GM12864 (cell line): Measurements from ENCODE around the gene DUOXA2.
A peak's percentile ranks its signal among the peaks of the same experiment; 100 is the strongest.

Experiments used
- DNase-seq: peaks from one replicate; pipeline ENCODE4 v3.0.0-alpha.2; 2011; ENCODE audit warnings: low read depth
- H3K4me3 ChIP-seq: 2 replicates; pipeline ENCODE4 v1.5.1; 2011; ENCODE audit warnings: mild to moderate bottlenecking, low read depth, low read length, control low read depth
- CTCF ChIP-seq: IDR thresholded peaks from 2 replicates; pipeline ENCODE4 v1.5.1; 2011; ENCODE audit warnings: low read depth, mild to moderate bottlenecking, moderate library complexity, low read length, control low read depth, inconsistent platforms; ENCODE audit errors: missing control alignments

Gene DUOXA2

GRCh38 chr15:45136378-45136764 is 22.2 kb downstream of the DUOXA2 start:
- DNase-seq: no peak
- H3K4me3 ChIP-seq: no peak overlapping the region
- TF ChIP-seq CTCF: peak; percentile 18

GRCh38 chr15:45137703-45138102 is 23.6 kb downstream of the DUOXA2 start:
- TF ChIP-seq CTCF: no peak
- H3K4me3 ChIP-seq: no peak overlapping the region
- DNase-seq: no peak

GRCh38 chr15:45138814-45139765 is 25.0 kb downstream of the DUOXA2 start:
- no peak for TF ChIP-seq CTCF
- DNase-seq: no peak
- H3K4me3 ChIP-seq: no peak overlapping the region

GRCh38 chr15:45139770-45140169 is 25.6 kb downstream of the DUOXA2 start:
- DNase-seq: no peak
- H3K4me3 ChIP-seq: no peak overlapping the region

GRCh38 chr15:45140557-45141250 is 26.6 kb downstream of the DUOXA2 start:
- TF ChIP-seq CTCF: no peak
- no peak overlapping the region for H3K4me3 ChIP-seq
- no peak for DNase-seq

More at GRCh38 chr15:45139770-45140169, 25.6 kb downstream of the DUOXA2 start:
- no peak for TF ChIP-seq CTCF

GRCh38 chr15:45141386-45141785 is 27.3 kb downstream of the DUOXA2 start:
- TF ChIP-seq CTCF: no peak
- DNase-seq: no peak
- no peak overlapping the region for H3K4me3 ChIP-seq
